Activated gamma-delta T cell (primary cell): Measurements from ENCODE around the gene TMIGD3.

Experiments used
- DNase-seq: peaks from one replicate; lab custom pipeline; 2025; lab: John Stamatoyannopoulos, UW

TMIGD3 gene

GRCh38 chr1:111474521-111474920, 28.9 kb downstream of the TMIGD3 start:
- DNase-seq: no peak

DNA sequence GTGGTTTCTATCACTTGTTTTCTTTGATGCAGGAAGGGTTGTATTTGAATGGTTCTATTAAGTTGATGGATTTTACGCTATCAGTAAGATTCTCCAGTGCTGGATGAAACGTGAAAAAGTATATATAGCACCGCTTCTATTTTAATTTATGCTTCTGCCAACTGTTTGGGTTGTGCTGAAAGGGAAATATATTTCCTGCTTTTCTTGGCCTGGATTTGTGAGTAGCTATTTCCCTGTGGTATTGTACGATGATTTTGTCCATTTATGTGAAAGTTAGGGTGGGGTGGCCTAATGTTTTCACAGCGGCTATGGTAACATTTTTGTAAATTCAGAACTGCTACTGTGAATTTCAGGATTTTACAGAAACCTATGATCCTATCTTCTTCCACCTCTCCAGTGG, 29.3 kb downstream of the TMIGD3 start:
- no peak for DNase-seq

DNA sequence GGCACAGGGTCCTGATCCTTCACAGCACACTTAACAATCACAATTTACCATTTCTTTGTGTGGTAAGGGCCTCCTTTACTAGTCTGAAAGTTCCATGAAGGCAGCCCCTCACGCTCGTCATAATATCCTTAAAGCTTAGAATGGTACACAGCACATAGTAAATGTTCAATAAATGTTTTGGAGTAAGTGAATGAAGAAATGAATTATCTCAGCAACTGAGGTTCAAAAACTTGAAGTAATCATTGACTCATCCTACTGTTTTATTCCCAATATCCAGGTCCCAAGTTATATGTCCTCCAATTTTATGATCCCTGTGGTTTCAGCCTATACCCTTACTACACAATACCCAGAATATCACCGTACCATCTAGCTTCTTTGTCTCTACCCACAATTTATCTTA, 31.9 kb downstream of the TMIGD3 start:
- DNase-seq: no peak

DNA sequence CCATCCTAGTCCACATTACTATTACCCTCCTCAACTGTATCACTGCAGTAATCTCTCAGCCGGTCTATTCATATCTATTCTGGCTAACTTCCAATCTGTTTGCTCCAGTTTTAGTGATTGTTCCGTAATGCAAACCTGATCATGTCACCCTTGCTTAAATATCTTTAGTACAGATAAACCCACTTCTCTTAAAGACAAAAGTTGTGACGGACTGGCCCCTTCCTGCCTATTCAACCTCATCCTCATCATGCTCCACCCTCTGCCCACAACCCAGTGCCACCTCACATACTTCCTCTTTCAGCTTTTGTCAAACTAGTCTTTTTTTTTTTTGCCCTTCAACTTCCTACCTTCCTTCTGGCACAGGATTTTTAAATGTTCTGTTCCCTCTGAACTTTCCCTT, 32.4 kb downstream of the TMIGD3 start:
- DNase-seq: no peak

GRCh38 chr1:111470596-111470995, 32.8 kb downstream of the TMIGD3 start:
- DNase-seq: no peak

DNA sequence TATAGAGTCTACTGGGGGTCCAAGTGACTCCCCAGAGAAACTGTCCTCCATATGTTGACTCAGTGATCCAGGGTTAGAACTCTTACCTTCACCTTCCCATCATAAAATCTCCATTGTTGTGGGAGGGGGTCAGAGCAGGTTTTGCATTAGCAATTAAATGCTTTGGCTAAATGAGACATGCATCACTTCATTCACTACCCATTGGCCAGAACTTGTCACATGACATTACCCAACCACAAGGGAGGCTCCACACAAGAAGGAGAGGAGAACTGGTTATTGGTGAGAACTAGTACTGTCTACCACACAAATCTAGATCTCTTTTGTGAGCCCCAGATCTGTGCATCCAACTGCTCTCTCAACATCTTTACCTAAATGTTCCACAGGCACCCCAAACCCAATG, 33.9 kb downstream of the TMIGD3 start:
- no peak for DNase-seq

- DNase-seq: no peak
Measured at GRCh38 chr1:111468717-111469100, 34.7 kb downstream of the TMIGD3 start.

DNA sequence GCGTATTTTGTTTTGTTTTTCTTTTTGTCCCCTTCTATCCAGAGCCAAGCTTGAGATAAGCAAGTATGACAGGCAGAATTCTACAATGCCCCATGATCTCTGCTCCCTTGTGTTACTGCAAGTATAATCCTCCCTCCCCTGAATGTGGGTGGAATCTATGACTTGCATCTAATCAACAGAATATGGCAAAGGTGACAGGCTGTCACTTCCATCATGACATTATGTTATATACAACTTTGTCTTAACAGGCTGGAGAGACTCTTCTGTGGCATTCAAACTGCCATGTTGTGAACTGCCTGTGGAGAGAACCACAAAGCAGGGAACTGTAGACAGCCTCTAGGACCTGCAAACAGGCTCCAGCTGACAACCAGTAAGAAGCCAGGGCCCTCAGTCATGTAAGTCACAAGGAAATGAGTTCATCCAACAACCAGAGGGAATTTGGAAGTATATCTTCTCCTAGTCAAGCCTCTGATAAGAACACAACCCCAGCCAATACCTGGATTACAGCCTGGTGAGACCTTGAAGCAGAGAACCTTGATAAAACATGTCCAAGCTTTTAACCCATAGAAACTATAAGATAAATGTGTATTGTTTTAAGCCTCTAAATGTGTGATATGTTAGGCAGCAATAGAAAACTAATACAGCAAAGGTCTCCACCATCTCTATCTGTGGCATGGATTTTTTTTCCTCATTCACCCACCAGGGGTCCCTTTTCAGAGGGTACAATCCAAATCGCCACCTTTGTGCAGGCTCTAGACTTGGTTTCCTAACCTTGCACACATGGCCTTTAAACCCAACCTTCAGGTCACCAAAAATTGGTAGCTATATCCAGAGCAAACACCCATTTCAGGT, 35.3 kb downstream of the TMIGD3 start:
- DNase-seq: no peak

GRCh38 chr1:111466480-111466879, 37.0 kb downstream of the TMIGD3 start:
- no peak for DNase-seq

DNA sequence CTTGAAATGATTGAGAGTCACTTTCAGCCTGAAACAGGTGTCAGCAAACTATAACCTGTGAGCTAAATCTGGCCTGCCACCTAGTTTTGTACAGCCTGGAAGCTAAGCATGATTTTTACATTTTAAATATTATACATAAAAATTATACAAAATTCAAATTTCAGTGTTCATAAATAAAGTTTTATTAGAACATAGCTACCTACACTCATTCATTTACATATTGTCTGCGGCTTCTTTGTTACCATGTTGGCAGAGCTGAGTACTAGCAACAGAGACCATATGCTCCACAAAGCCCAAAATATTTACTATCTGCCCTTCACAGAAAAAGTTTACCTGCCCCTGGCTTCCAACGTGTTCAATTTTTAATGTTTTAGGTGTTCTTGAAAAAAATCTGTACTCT, 37.7 kb downstream of the TMIGD3 start:
- DNase-seq: no peak

- no peak for DNase-seq
Measured at GRCh38 chr1:111463029-111463683, 40.3 kb downstream of the TMIGD3 start.

DNA sequence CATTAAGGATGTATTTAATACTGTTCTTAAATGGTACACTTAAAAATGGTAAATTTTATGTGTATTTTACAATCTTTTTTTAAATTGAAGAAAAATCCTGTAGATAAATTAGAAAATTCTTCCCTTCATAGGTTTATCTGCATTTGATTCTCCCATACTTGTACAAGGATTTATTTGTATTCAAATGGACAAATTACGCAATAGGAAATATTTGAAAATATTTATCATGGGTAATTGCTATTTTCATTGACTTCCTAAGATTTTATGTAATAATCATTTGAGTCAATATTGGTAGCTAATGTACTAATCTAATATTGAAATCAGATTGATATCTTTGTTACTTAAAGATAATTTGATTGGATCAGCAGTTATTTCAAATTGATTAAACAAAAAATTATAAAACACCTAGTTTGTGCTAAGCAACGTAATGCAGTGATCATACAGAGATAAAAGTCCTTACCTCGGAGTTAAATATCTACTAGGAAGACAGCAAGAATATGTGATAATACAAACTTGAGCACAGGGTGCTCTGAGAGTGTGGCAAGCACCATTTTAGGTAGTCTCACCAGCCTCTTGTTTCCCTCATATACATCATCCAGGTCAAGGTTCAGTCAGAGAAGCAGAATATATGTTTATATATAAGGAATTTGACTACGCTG, 40.9 kb downstream of the TMIGD3 start:
- no peak for DNase-seq

DNA sequence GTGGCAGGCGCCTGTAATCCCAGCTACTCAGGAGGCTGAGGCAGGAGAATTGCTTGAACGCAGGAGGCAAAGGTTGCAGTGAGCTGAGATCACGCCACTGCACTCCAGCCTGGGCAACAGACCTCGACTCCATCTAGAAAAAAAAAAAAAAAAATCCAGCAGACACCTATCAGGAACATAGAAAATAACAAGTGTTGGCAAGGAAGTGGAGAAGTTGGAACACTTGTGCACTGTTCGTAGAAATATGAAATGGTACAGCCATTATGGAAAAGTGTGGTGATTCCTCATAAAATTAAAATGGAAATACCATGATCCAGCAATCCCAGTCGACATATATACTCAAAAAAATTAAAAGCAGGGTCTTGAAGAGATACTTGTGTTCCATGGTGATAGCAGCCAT, 41.7 kb downstream of the TMIGD3 start:
- no peak for DNase-seq

DNA sequence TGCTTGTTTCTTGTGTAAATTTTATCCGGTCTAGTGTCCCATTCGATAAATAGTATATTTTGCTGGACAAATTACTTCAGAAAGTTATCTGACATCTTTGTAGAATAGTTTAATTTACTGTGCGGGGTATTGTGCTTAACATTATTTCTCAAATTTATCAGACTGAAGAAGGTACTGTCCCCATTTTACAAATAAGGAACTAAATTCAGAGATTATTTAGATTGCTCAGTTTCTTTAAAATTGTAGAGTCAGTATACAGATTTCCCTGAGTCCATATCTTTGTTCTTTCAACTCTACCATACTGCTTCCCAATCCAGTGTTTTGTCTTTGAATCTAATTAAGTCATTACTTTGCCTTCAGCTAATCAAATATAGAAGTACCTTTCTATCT, 47.8 kb downstream of the TMIGD3 start:
- DNase-seq: no peak

- DNase-seq: no peak
Measured at GRCh38 chr1:111454859-111455641, 48.4 kb downstream of the TMIGD3 start.

DNA sequence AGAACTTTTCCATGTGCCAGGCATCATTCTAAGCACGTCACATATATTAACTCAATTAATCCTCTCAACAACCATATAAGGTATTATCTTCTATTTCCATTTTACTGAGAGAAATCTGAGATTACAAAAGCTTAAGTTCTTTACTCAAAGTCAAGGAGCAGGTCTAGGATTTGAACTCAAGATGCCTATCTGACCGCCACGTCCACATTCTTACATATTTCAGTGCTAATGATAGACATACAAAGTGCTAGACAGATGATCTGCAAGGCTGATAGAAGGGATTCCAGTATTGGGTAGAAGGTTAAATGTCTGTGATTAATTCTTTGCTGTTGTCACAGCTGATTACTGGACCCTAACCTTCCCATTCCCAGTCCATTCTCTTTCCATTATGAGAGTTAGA, 49.7 kb downstream of the TMIGD3 start:
- DNase-seq: no peak

DNA sequence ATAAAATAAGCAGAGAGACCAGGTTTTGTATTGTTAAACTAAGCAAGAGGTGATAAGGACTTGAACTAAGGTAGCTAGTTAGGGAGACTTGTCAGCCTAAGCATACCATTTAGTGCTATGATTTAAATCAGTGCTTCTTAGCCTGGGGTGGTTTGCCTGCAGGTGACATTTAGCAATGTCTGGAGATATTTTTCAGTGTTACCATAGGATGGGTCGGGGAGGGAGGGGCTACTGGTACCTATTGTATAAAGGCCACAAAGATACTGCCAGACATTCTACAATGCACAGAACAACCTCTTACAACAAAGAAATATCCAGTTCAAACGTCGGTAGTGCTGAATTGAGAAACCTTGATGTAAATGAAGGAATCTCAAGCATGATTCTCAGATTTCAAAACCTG, 50.9 kb downstream of the TMIGD3 start:
- no peak for DNase-seq

GRCh38 chr1:111450185-111450584, 53.2 kb downstream of the TMIGD3 start:
- DNase-seq: no peak

DNA sequence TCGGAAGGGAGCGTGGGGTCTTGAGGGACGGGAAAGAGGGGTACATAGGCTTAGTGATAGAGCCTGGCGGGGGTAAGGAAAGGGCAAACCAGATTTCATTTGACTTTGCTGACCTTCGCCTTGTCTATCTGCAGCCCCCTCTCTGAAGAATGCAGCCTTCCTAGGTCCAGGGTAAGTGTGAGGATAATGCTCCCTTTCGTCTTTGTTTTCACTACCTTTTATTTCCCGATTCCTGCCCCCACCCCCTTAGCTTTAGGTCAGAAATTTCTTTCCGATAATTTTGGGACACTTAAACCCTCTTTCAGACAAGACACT, 53.8 kb downstream of the TMIGD3 start:
- DNase-seq: no peak

DNA sequence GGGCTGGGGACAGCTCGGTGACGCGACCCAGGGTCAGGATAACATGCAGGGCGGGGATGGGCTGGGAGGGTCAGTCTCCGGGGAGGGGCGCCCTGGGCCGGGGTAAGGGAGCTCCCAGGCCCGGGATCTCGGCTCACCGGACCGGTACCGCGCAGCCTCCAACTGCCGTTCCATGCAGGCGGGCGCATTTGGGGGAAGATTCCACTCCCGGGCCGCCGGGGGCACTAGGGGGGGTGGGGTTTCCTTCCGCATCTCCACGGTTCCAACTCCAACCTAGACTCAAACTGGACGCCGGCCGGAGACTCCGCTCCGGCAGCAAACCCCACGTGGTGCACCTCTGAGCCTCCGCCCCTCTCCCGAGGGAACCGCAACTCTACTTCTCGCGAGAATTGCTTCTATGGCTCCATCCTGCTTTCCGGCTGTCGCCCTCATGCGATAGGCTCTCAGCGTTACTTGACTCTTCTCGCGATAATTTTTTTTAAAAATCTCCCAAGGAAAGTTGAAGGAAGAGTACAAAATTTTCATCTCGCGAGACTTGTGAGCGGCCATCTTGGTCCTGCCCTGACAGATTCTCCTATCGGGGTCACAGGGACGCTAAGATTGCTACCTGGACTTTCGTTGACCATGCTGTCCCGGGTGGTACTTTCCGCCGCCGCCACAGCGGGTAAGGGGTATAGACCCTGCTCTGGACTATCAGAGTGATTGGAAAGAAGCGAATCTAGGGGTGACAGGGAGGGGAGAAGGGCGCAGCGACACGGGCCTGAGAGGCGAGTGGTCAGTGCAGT, 54.3 kb downstream of the TMIGD3 start, which contains the start of the genes ATP5PB and WDR77:
Gene ATP5PB (plus strand): TSS at position 547 of the 785 bp plus-strand sequence. CDS start 78 bp downstream, at position 625.
Gene WDR77 (minus strand): TSS at position 339 of the 785 bp plus-strand sequence. CDS start 87 bp downstream, at position 252.
- peak; percentile 45 for DNase-seq

DNA sequence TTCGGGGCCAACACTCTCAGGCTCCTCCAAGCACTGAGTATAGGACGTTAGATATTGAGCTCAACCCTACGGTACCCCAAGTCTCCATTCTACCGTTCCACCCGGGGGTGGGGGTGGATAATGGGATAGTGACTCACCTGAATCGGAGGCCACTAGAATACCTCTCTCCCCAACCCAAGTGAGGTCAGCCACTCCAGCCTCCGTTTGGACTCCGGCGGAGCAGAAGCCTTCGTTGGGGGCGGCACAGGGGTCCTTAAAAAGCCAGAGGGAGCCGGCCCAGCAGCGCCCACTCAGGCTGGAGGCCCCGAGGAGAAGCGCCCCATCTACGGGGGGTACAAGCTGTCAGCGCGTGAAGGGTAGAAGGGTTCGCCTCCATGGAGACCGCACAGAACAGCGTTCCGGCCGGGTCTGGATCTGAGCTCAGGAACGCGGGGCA, 54.9 kb downstream of the TMIGD3 start:
- no peak for DNase-seq
